NT2/D1 (cell line): ENCODE measurements around the gene SLC16A1.
"Not testable (repeated sequence)": the region's sequence is repeated elsewhere in the genome, so short reads cannot be mapped to it uniquely, and the experiment has no call there.

Experiments used
- DNase-seq: peaks from one replicate; pipeline ENCODE4 v3.0.0-alpha.2; 2011; ENCODE audit warnings: low read depth, low spot score
- H3K27me3 ChIP-seq: 2 replicates; pipeline ENCODE4 v1.6.0; 2011; ENCODE audit warnings: mild to moderate bottlenecking; ENCODE audit not compliant: insufficient read length, insufficient read depth
- H3K36me3 ChIP-seq: 2 replicates; pipeline ENCODE4 v1.6.1; 2011; ENCODE audit warnings: mild to moderate bottlenecking, low read length, mixed read lengths; ENCODE audit not compliant: insufficient read depth, insufficient read length
- H3K4me1 ChIP-seq: 2 replicates; pipeline ENCODE4 v1.5.1; 2011; ENCODE audit not compliant: insufficient read depth, insufficient read length
- H3K4me3 ChIP-seq: 2 replicates; pipeline ENCODE4 v1.5.1; 2011; ENCODE audit warnings: low read depth; ENCODE audit not compliant: insufficient read length
- H3K9ac ChIP-seq: 2 replicates; pipeline ENCODE4 v1.6.0; 2011; ENCODE audit warnings: low read depth; ENCODE audit not compliant: insufficient read length
- H3K9me3 ChIP-seq: 2 replicates; pipeline ENCODE4 v1.5.1; 2011; ENCODE audit warnings: mild to moderate bottlenecking, low read length; ENCODE audit not compliant: insufficient read depth
- SUZ12 ChIP-seq: IDR thresholded peaks from 2 replicates; pipeline ENCODE4 v1.6.1; 2011; ENCODE audit not compliant: insufficient read length, insufficient read depth; ENCODE audit errors: extremely low read depth
- YY1 ChIP-seq: IDR thresholded peaks from 2 replicates; pipeline ENCODE4 v1.6.1; 2011; ENCODE audit not compliant: insufficient read length, insufficient read depth
- ZNF274 ChIP-seq: IDR thresholded peaks from 2 replicates; pipeline ENCODE4 v1.6.1; 2011; ENCODE audit warnings: mild to moderate bottlenecking, low read depth, low read length

The SLC16A1 gene

GRCh38 chr1:112955773-112956543, at the start of gene SLC16A1:
Gene SLC16A1, minus strand, starts transcription at chr1:112956196. Its CDS starts 26,888 bp downstream, at chr1:112929308.
- H3K36me3 ChIP-seq = peaks cover 45% of the 10 kb centered on the region

GRCh38 chr1:113003751-113004690, 48.0 kb upstream of the SLC16A1 start:
- TF ChIP-seq ZNF274 (no peak), SUZ12 (no peak), YY1 (no peak)
- H3K9ac ChIP-seq = no peak overlapping the region
- H3K36me3 ChIP-seq = peaks cover 32% of the 10 kb centered on the region
- H3K4me3 ChIP-seq = no peak overlapping the region
- no peaks in the 10 kb centered on the region for H3K27me3 ChIP-seq
- DNase-seq = no peak
- no peaks in the 10 kb centered on the region for H3K9me3 ChIP-seq
- no peaks in the 10 kb centered on the region for H3K4me1 ChIP-seq

More at GRCh38 chr1:112955773-112956543, at the start of gene SLC16A1:
- peak; percentile 76 for DNase-seq
- TF ChIP-seq ZNF274 (no peak), SUZ12 (no peak), YY1 (no peak)
- H3K9ac ChIP-seq = peak within 1 kb of the TSS; percentile 100
- peak within 1 kb of the TSS; percentile 100 for H3K4me3 ChIP-seq
- H3K4me1 ChIP-seq = no peaks in the 10 kb centered on the region
- H3K9me3 ChIP-seq = no peaks in the 10 kb centered on the region
- H3K27me3 ChIP-seq = no peaks in the 10 kb centered on the region

GRCh38 chr1:113002297-113002696, 46.3 kb upstream of the SLC16A1 start:
- no peaks in the 10 kb centered on the region for H3K9me3 ChIP-seq
- no peaks in the 10 kb centered on the region for H3K27me3 ChIP-seq
- H3K9ac ChIP-seq = no peak overlapping the region
- H3K4me3 ChIP-seq = no peak overlapping the region
- no peak for DNase-seq
- TF ChIP-seq ZNF274 (no peak), YY1 (no peak), SUZ12 (no peak)
- peaks cover 28% of the 10 kb centered on the region for H3K36me3 ChIP-seq
- H3K4me1 ChIP-seq = no peaks in the 10 kb centered on the region

GRCh38 chr1:112998592-112999235, 42.7 kb upstream of the SLC16A1 start:
- TF ChIP-seq SUZ12 (no peak), YY1 (no peak), ZNF274 (no peak)
- H3K9ac ChIP-seq = no peak overlapping the region
- H3K4me3 ChIP-seq = no peak overlapping the region
- peaks cover 22% of the 10 kb centered on the region for H3K36me3 ChIP-seq
- DNase-seq = no peak
- no peaks in the 10 kb centered on the region for H3K27me3 ChIP-seq
- no peaks in the 10 kb centered on the region for H3K4me1 ChIP-seq
- H3K9me3 ChIP-seq = no peaks in the 10 kb centered on the region

- H3K4me3 ChIP-seq = no peak overlapping the region
- H3K9me3 ChIP-seq = no peaks in the 10 kb centered on the region
- no peak for TF ChIP-seq YY1
- TF ChIP-seq ZNF274 = no peak
- TF ChIP-seq SUZ12 = no peak
- no peaks in the 10 kb centered on the region for H3K4me1 ChIP-seq
- no peak for DNase-seq
- H3K9ac ChIP-seq = no peak overlapping the region
- peaks cover 22% of the 10 kb centered on the region for H3K36me3 ChIP-seq
- H3K27me3 ChIP-seq = no peaks in the 10 kb centered on the region
These were observed 41.8 kb upstream of the SLC16A1 start for GRCh38 chr1:112997781-112998180.

- H3K9me3 ChIP-seq = no peaks in the 10 kb centered on the region
- DNase-seq = no peak
- H3K4me1 ChIP-seq = no peaks in the 10 kb centered on the region
These were observed 39.9 kb upstream of the SLC16A1 start for GRCh38 chr1:112995890-112996289.

GRCh38 chr1:112995021-112995420, 39.0 kb upstream of the SLC16A1 start:
- not testable (repeated sequence) for H3K4me1 ChIP-seq, DNase-seq, H3K4me3 ChIP-seq, H3K27me3 ChIP-seq, H3K9me3 ChIP-seq, H3K9ac ChIP-seq
- H3K36me3 ChIP-seq = peaks cover 12% of the 10 kb centered on the region

More at GRCh38 chr1:112995890-112996289, 39.9 kb upstream of the SLC16A1 start:
- Histone ChIP-seq H3K4me3 (no peak overlapping the region), H3K27me3 (no peaks in the 10 kb centered on the region), H3K36me3 (peaks cover 18% of the 10 kb centered on the region), H3K9ac (no peak overlapping the region)
- TF ChIP-seq SUZ12 (no peak), ZNF274 (no peak), YY1 (no peak)
